Activated CD4-positive, alpha-beta T cell treated with anti-CD3 and anti-CD28 coated beads for 36 hours (primary cell): ENCODE results near the gene FCRLA. TPM values are rescaled to one million over a fixed set of nuclear protein-coding genes. Genes with fewer than 3 reads are reported as not detected.
"Not testable (repeated sequence)": the region's sequence is repeated elsewhere in the genome, so short reads cannot be mapped to it uniquely, and the experiment has no call there.

Experiments used
- ATAC-seq: fragments of 200-7000 bp; cut with Tn5 transposase; one replicate; pipeline ENCODE4 v1.10.0; 2021; ENCODE audit warnings: mild to moderate bottlenecking, moderate library complexity
- CTCF ChIA-PET: fragments of 350-600 bp; sonication (Branson Sonifier 250); formaldehyde crosslinking; loops from one replicate; lab custom pipeline; 2021; ENCODE audit warnings: antibody characterized with exemption; lab: Charles Lee
- POLR2A ChIA-PET: fragments of 350-600 bp; sonication (Branson Sonifier 250); formaldehyde crosslinking; loops from one replicate; lab custom pipeline; 2021; ENCODE audit warnings: antibody characterized with exemption, inconsistent platforms; lab: Charles Lee
- DNase-seq: peaks from one replicate; pipeline ENCODE4 v3.0.0-alpha.2; 2020
- H3K27ac Mint-ChIP-seq: one replicate; pipeline ENCODE4 v1.8.0; 2021; ENCODE audit warnings: mixed read lengths
- H3K27me3 Mint-ChIP-seq: one replicate; pipeline ENCODE4 v1.8.0; 2021; ENCODE audit warnings: mixed read lengths
- H3K36me3 Mint-ChIP-seq: one replicate; pipeline ENCODE4 v1.8.0; 2021; ENCODE audit warnings: low read depth, mixed read lengths
- H3K4me1 Mint-ChIP-seq: one replicate; pipeline ENCODE4 v1.8.0; 2021; ENCODE audit warnings: mixed read lengths
- H3K4me3 Mint-ChIP-seq: one replicate; pipeline ENCODE4 v1.8.0; 2021; ENCODE audit warnings: mild to moderate bottlenecking, moderate library complexity, mixed read lengths
- H3K9me3 Mint-ChIP-seq: one replicate; pipeline ENCODE4 v1.8.0; 2021; ENCODE audit warnings: low read depth, mixed read lengths
- intact Hi-C, 2 experiments: fragments of 100-400 bp; cut with DNase I in 1 of 2; cut with micrococcal nuclease in 1 of 2; formaldehyde crosslinking; loops; one replicate each; pipeline versions ENCODE4 v1.14.2 to v1.15.1; 2022 to 2024; cut with DNase I, micrococcal nuclease
- total RNA-seq, 2 experiments: library from RNA; stranded (reverse); gene quantifications; one replicate each; pipeline ENCODE4 v1.2.3, GENCODE V29; 2021

Gene FCRLA
- total RNA-seq, 2 experiments from 2014 or later, result not detected

DNA sequence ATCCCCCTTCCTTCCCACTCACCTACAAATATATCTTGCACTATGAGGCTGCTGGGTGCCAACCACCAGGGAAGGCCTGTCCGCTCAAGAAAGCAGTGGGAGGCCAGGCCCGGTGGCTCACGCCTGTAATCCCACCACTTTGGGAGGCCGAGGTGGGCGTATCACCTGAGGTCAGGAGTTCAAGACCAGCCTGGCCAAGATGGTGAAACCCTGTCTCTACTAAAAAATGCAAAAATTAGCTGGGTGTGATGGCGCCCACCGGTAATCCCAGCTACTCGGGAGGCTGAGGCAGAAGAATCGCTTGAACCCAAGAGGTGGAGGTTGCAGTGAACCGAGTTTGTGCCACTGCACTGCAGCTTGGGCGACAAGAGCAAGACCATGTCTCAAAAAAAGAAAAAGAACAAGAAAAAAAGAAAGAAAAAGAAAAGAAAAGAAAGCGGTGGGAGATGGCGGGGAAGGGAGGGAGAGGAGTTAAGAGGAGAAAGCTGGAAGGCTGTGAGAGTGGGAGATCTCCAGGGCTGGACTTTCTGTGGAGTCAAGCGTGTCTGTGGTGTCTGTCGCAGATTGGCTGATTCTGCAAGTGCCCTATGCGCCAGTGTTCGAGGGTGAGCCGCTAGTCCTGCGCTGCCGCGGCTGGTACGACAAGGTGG is 18.4 kb downstream of the FCRLA start:
- POLR2A ChIA-PET, result interaction anchor here (0.6 kb wide), 1 partner anchor 12 kb away, joined by 6 read pairs; no protein-coding TSS in a partner anchor
- H3K4me1 Mint-ChIP-seq, result peaks cover 40% of the 10 kb centered on the region

GRCh38 chr1:161725908-161726472 is 19.0 kb downstream of the FCRLA start:
- POLR2A ChIA-PET, result interaction anchor here (0.6 kb wide), 1 partner anchor 11 kb away, joined by 6 read pairs; no protein-coding TSS in a partner anchor
- Mint-ChIP-seq H3K27ac (no peak overlapping the region), H3K4me1 (peaks cover 46% of the 10 kb centered on the region), H3K4me3 (peak overlapping the region; percentile 73), H3K9me3 (no peaks in the 10 kb centered on the region), H3K27me3 (peaks cover 39% of the 10 kb centered on the region), H3K36me3 (no peaks in the 10 kb centered on the region)
- CTCF ChIA-PET, result interaction anchor here (0.7 to 1.5 kb wide), 6 partner anchors 11 to 524 kb away, joined by 3 to 10 read pairs (median 4); partner anchors contain the start of gene NDUFS2
- ATAC-seq, result peak; percentile 33
- intact Hi-C loops, result loop anchor here in 1 of 2 experiments (2.0 kb wide), 1 partner anchor 105 kb away; no protein-coding TSS in a partner anchor
- DNase-seq, result peak; percentile 52

More for the DNA sequence above, 18.4 kb downstream of the FCRLA start:
- H3K36me3 Mint-ChIP-seq, intact Hi-C loops, H3K9me3 Mint-ChIP-seq, ATAC-seq, H3K27ac Mint-ChIP-seq, DNase-seq: not testable (repeated sequence)
- Mint-ChIP-seq H3K4me3 (peak overlapping the region; percentile 73), H3K27me3 (peaks cover 41% of the 10 kb centered on the region)
- CTCF ChIA-PET, result interaction anchor here (0.7 to 1.3 kb wide), 3 partner anchors 10 to 241 kb away, joined by 3 to 4 read pairs (median 3); no protein-coding TSS in a partner anchor

GRCh38 chr1:161726473-161727255 is 19.6 kb downstream of the FCRLA start:
- Mint-ChIP-seq H3K27me3 (peaks cover 44% of the 10 kb centered on the region), H3K4me3 (peak overlapping the region; percentile 73), H3K9me3 (no peaks in the 10 kb centered on the region), H3K4me1 (peaks cover 48% of the 10 kb centered on the region), H3K27ac (no peak overlapping the region), H3K36me3 (no peaks in the 10 kb centered on the region)
- ATAC-seq (peak; percentile 51), DNase-seq (peak; percentile 72)
- ChIA-PET CTCF (interaction anchor here (0.6 to 1.5 kb wide), 9 partner anchors 10 to 525 kb away, joined by 3 to 10 read pairs (median 3); partner anchors contain the start of gene NDUFS2), POLR2A (interaction anchor here (0.9 kb wide), 1 partner anchor 23 kb away, joined by 3 read pairs; the partner anchor contains the start of gene DUSP12)
- intact Hi-C loops, result loop anchor here in 1 of 2 experiments (2.0 kb wide), 1 partner anchor 106 kb away; no protein-coding TSS in a partner anchor

- H3K27me3 Mint-ChIP-seq, result peaks cover 44% of the 10 kb centered on the region
- H3K4me1 Mint-ChIP-seq, result peaks cover 45% of the 10 kb centered on the region
- H3K36me3 Mint-ChIP-seq, result no peaks in the 10 kb centered on the region
- POLR2A ChIA-PET, result interaction anchor here (0.9 kb wide), 1 partner anchor 22 kb away, joined by 3 read pairs; the partner anchor contains the start of gene DUSP12
- intact Hi-C loops, result loop anchor here in 1 of 2 experiments (2.0 kb wide), 1 partner anchor 107 kb away; no protein-coding TSS in a partner anchor
- H3K9me3 Mint-ChIP-seq, result no peaks in the 10 kb centered on the region
- H3K27ac Mint-ChIP-seq, result peak overlapping the region; percentile 66
- ATAC-seq, result peak; percentile 21
- CTCF ChIA-PET, result interaction anchor here (0.6 to 1.5 kb wide), 4 partner anchors 13 to 177 kb away, joined by 3 to 10 read pairs (median 3); no protein-coding TSS in a partner anchor
- DNase-seq, result peak; percentile 48
- peak overlapping the region; percentile 73 for H3K4me3 Mint-ChIP-seq
Observed at GRCh38 chr1:161727256-161727924, 20.4 kb downstream of the FCRLA start.

DNA sequence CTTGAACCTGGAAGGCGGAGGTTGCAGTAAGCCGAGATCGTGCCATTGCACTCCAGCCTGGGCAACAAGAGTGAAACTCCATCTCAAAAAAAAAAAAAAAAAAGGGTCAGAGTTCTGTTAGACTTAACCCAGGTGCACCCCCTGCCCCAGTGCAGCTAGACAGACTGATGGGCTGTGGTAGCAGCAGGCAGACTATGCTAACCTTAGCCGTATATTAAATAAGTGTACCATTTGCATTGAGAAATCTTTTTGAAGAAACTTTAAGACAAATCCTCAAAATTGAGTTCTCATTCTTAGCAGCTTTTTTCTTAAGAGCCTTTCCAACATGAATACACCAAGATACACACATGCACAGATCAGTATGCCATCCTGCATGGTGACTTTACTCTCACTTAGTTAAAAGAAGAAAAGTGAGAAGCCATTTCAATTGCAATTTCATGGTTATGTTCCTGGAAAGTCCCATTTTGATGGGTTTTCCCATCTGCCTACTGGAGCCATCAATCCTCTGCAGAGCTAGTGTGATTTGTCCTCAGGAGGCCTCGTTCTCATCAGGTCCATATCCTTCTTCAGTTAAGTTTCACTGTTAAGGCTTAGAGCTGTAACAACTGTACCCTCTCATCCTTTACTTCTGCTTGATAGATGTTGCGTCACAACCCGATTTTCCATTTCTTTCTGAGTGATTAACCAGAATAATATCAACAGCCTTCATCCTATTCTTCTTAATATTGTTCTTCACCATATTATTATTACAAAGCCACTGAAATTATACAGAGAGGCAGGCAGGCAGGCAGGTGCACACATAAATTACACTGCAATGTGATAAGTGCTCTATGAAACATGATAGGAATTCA is 21.6 kb downstream of the FCRLA start:
- no peaks in the 10 kb centered on the region for H3K9me3 Mint-ChIP-seq
- POLR2A ChIA-PET, result no interaction called here
- ATAC-seq, result no peak
- peaks cover 45% of the 10 kb centered on the region for H3K4me1 Mint-ChIP-seq
- H3K27ac Mint-ChIP-seq, result no peak overlapping the region
- no peak overlapping the region for H3K4me3 Mint-ChIP-seq
- CTCF ChIA-PET, result interaction anchor here (0.6 to 2.8 kb wide), 4 partner anchors 14 to 32 kb away, joined by 3 to 10 read pairs (median 6); partner anchors contain the start of gene DUSP12
- no peaks in the 10 kb centered on the region for H3K36me3 Mint-ChIP-seq
- peaks cover 42% of the 10 kb centered on the region for H3K27me3 Mint-ChIP-seq
- no peak for DNase-seq
- intact Hi-C loops, result no loop called here

DNA sequence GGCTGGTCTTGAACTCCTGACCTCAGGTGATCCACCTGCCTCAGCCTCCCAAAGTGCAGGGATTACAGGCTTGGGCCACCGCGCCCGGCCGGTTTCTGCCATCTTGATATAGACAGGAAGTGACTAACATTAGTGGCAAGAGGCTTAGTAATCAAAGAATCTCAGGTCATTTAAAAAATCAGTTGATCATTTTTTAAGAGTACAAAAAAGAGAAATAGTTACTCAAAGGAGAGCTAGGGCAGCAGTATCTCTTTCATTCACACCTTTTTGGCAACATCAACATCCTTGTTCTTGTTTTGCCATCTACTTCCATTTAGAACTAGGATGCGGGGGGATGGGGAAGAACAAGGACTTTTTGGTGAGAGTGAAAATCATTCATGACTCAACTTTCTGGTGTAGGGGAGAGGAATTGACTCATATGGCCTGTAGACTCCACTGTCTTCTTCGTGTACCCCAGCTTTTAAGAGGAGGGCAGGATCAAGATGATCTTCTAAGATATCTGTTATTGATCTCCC is 23.1 kb downstream of the FCRLA start:
- intact Hi-C loops, result loop anchor here (1.0 to 2.0 kb wide), 4 partner anchors 14 to 36 kb away; partner anchors contain the start of gene ATF6 (in 1 of the 2)
- ATAC-seq (peak; percentile 60), DNase-seq (peak; percentile 68)
- peak overlapping the region; percentile 14 for H3K4me3 Mint-ChIP-seq
- H3K27me3 Mint-ChIP-seq, result peaks cover 37% of the 10 kb centered on the region
- POLR2A ChIA-PET, result no interaction called here
- no peaks in the 10 kb centered on the region for H3K9me3 Mint-ChIP-seq
- CTCF ChIA-PET, result interaction anchor here (0.7 to 2.8 kb wide), 4 partner anchors 10 to 545 kb away, joined by 3 to 10 read pairs (median 6); partner anchors contain the start of gene DUSP12
- H3K36me3 Mint-ChIP-seq, result no peaks in the 10 kb centered on the region
- H3K4me1 Mint-ChIP-seq, result peaks cover 45% of the 10 kb centered on the region
- H3K27ac Mint-ChIP-seq, result peak overlapping the region; percentile 45

DNA sequence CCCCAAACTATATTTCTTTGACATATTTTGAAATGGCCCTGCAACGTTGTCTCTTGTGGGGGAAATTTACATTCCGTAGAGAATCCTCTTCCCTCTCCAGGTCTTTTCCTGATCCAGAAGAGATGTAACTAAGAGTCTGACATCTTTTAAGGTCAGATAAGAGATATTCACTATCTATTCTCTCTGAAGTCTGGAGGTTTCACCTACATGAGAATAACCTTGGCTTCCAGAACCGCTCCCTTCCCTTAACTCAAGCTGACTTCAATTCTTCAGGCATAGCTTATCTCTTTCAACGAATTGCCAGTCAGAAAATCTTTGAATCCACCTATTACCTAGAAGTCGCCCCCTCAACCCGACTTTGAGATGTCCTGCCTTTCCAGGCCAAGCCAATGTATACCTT is 24.2 kb downstream of the FCRLA start:
- Mint-ChIP-seq H3K4me1 (peaks cover 45% of the 10 kb centered on the region), H3K4me3 (no peak overlapping the region), H3K27ac (no peak overlapping the region), H3K36me3 (no peaks in the 10 kb centered on the region), H3K9me3 (no peaks in the 10 kb centered on the region), H3K27me3 (peaks cover 31% of the 10 kb centered on the region)
- intact Hi-C loops, result loop anchor here in 1 of 2 experiments (2.0 kb wide), 1 partner anchor 14 kb away; no protein-coding TSS in a partner anchor
- POLR2A ChIA-PET, result no interaction called here
- no peak for DNase-seq
- no peak for ATAC-seq
- CTCF ChIA-PET, result no interaction called here

DNA sequence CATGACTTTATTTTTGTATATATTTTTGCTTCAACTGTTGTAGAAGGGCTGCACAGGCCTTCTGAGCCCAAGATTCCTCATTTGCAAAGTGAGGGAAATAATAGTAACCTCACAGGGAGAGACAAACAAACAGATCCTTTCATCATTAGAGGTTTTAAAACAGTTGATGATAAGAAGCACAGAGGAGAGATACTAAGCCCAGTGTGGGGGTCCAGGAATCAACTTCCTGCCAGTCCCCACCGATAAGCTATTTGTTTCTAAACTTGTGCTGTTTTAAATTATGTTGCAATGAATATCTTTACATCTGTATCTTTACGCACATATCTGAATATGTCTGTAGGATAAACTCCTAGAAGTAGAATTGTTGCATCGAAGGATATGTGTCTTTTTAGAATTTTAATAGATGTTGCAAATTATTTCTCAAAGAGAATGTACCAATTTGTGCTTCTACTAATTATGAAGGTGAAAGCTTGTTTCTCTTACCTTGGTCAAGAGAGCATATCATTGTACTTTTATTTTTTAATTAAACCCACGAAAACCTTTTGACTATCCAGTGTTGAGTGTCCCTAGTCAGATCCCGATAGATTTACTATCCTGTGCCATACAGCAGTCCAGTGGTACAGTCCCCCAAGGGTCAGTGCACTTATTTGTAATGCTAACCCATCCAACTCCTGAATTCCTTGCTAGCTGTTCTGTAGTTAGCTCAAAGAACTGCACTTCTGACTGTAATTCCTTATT is 25.1 kb downstream of the FCRLA start:
- ChIA-PET POLR2A (no interaction called here), CTCF (interaction anchor here (0.9 to 1.9 kb wide), 3 partner anchors 10 to 60 kb away, joined by 3 to 4 read pairs (median 3); partner anchors contain the start of gene DUSP12)
- H3K27me3 Mint-ChIP-seq, result peaks cover 33% of the 10 kb centered on the region
- H3K4me1 Mint-ChIP-seq, result peaks cover 50% of the 10 kb centered on the region
- DNase-seq, result no peak
- no peak overlapping the region for H3K27ac Mint-ChIP-seq
- intact Hi-C loops, result loop anchor here in 1 of 2 experiments (2.0 kb wide), 1 partner anchor 13 kb away; no protein-coding TSS in a partner anchor
- no peak overlapping the region for H3K4me3 Mint-ChIP-seq
- H3K9me3 Mint-ChIP-seq, result no peaks in the 10 kb centered on the region
- H3K36me3 Mint-ChIP-seq, result no peaks in the 10 kb centered on the region
- ATAC-seq, result no peak

GRCh38 chr1:161733526-161733925 is 26.5 kb downstream of the FCRLA start:
- intact Hi-C loops, result no loop called here
- peaks cover 37% of the 10 kb centered on the region for H3K4me1 Mint-ChIP-seq
- POLR2A ChIA-PET, result no interaction called here

More at GRCh38 chr1:161733526-161733925, 26.5 kb downstream of the FCRLA start:
- Mint-ChIP-seq H3K27ac (no peak overlapping the region), H3K36me3 (no peaks in the 10 kb centered on the region), H3K9me3 (no peaks in the 10 kb centered on the region), H3K27me3 (peaks cover 31% of the 10 kb centered on the region), H3K4me3 (no peak overlapping the region)
- ATAC-seq, result no peak
- CTCF ChIA-PET, result interaction anchor here (0.7 to 1.9 kb wide), 5 partner anchors 8 to 245 kb away, joined by 3 to 4 read pairs (median 3); partner anchors contain the start of gene DUSP12
- no peak for DNase-seq
